CD14-positive monocyte (primary cell): ENCODE results near the gene CACHD1. TPM values are rescaled to one million over a fixed set of nuclear protein-coding genes. Genes with fewer than 3 reads are reported as not detected.

ENCODE experiments used
- DNase-seq, 3 donors: peaks; one replicate each; pipeline ENCODE4 v3.0.0-alpha.2; 2011 to 2022
- H2AFZ ChIP-seq: 2 replicates; pipeline ENCODE4 v1.6.0; 2012; ENCODE audit warnings: mild to moderate bottlenecking, low read depth, low read length, inconsistent platforms; ENCODE audit not compliant: insufficient read depth, poor library complexity, severe bottlenecking
- H3K27ac ChIP-seq, 2 donors: 1 replicate in 1 of 2; 2 replicates in 1 of 2; pipeline ENCODE4 v1.5.1; 2012 to 2013; ENCODE audit warnings: low read length in 2 of 2, control low read depth in 1 of 2, inconsistent platforms in 1 of 2, low read depth in 1 of 2, mild to moderate bottlenecking in 1 of 2
- H3K27me3 ChIP-seq, 2 donors: one replicate each; pipeline versions ENCODE4 v1.6.0 to v1.6.1; 2011 to 2013; ENCODE audit warnings: low read length in 2 of 2; ENCODE audit not compliant: control insufficient read depth in 2 of 2, insufficient read depth in 2 of 2
- H3K36me3 ChIP-seq, 2 donors: replicated peaks in 1 of 2; 1 replicate in 1 of 2; 2 replicates in 1 of 2; pipeline versions ENCODE4 v1.5.1 to v1.6.1; 2012 to 2013; ENCODE audit warnings: low read length in 2 of 2, control low read depth in 1 of 2, inconsistent platforms in 1 of 2, mild to moderate bottlenecking in 1 of 2; ENCODE audit not compliant: insufficient read depth in 2 of 2, control insufficient read depth in 1 of 2
- H3K4me1 ChIP-seq, 2 donors: 1 replicate in 1 of 2; 2 replicates in 1 of 2; pipeline versions ENCODE4 v1.5.1 to v1.6.1; 2012 to 2013; ENCODE audit warnings: low read length in 2 of 2, control low read depth in 1 of 2, inconsistent platforms in 1 of 2, mild to moderate bottlenecking in 1 of 2, moderate library complexity in 1 of 2; ENCODE audit not compliant: insufficient read depth in 2 of 2, control insufficient read depth in 1 of 2
- H3K4me2 ChIP-seq: replicated peaks from 2 replicates; pipeline ENCODE3; 2012; ENCODE audit warnings: low read length, moderate library complexity, mild to moderate bottlenecking; ENCODE audit not compliant: poor library complexity, severe bottlenecking; ENCODE audit errors: extremely low read depth
- H3K4me3 ChIP-seq, 3 experiments: fragments of 200-600 bp in 1 of 3; sonication (generic) in 1 of 3; replicated peaks in 1 of 3; 1 replicate in 2 of 3; 2 replicates in 1 of 3; pipeline ENCODE4 v1.5.1; 2011 to 2013; ENCODE audit warnings: low read length in 3 of 3, mild to moderate bottlenecking in 3 of 3, control low read depth in 2 of 3, low read depth in 2 of 3, inconsistent platforms in 1 of 3, moderate library complexity in 1 of 3
- H3K79me2 ChIP-seq: 2 replicates; pipeline ENCODE4 v1.6.0; 2012; ENCODE audit warnings: mild to moderate bottlenecking, control low read depth, inconsistent platforms, low read length, moderate library complexity; ENCODE audit not compliant: insufficient read depth
- H3K9ac ChIP-seq: 2 replicates; pipeline ENCODE4 v1.6.0; 2017; ENCODE audit warnings: low read length, mild to moderate bottlenecking; ENCODE audit not compliant: insufficient read depth, poor library complexity, severe bottlenecking
- H3K9me3 ChIP-seq, 2 donors: replicated peaks in 1 of 2; 1 replicate in 1 of 2; 2 replicates in 1 of 2; pipeline versions ENCODE4 v1.5.1 to v1.6.1; 2012 to 2013; ENCODE audit warnings: low read length in 2 of 2, control low read depth in 1 of 2; ENCODE audit not compliant: control insufficient read depth in 1 of 2, insufficient read depth in 1 of 2
- H4K20me1 ChIP-seq: 2 replicates; pipeline ENCODE4 v1.6.0; 2012; ENCODE audit warnings: mild to moderate bottlenecking, low read length, control low read depth, moderate library complexity; ENCODE audit not compliant: insufficient read depth
- H3K27ac Mint-ChIP-seq, 7 donors: one replicate each; pipeline ENCODE4 v1.8.0; 2020; ENCODE audit warnings: mild to moderate bottlenecking in 7 of 7, mixed read lengths in 7 of 7, moderate library complexity in 6 of 7, inconsistent platforms in 2 of 7
- H3K27me3 Mint-ChIP-seq, 3 donors: one replicate each; pipeline ENCODE4 v1.8.0; 2021 to 2022; ENCODE audit warnings: low read depth in 3 of 3, mild to moderate bottlenecking in 3 of 3, mixed read lengths in 3 of 3, moderate library complexity in 3 of 3, inconsistent platforms in 1 of 3
- H3K36me3 Mint-ChIP-seq, 2 donors: one replicate each; pipeline ENCODE4 v1.8.0; 2020; ENCODE audit warnings: mixed read lengths in 2 of 2, inconsistent platforms in 1 of 2, mild to moderate bottlenecking in 1 of 2
- H3K4me1 Mint-ChIP-seq: one replicate; pipeline ENCODE4 v1.8.0; 2020; ENCODE audit warnings: mild to moderate bottlenecking, mixed read lengths
- H3K4me3 Mint-ChIP-seq, 2 donors: one replicate each; pipeline ENCODE4 v1.8.0; 2020; ENCODE audit warnings: mild to moderate bottlenecking in 2 of 2, mixed read lengths in 2 of 2, moderate library complexity in 1 of 2
- H3K9me3 Mint-ChIP-seq, 7 donors: one replicate each; pipeline ENCODE4 v1.8.0; 2020 to 2022; ENCODE audit warnings: mixed read lengths in 7 of 7, mild to moderate bottlenecking in 6 of 7, moderate library complexity in 6 of 7, inconsistent platforms in 2 of 7
- WGBS: methylation state at CpG from one replicate; pipeline ENCODE4 v1.1.5; 2013; ENCODE audit warnings: missing lambda C conversion rate; ENCODE audit not compliant: insufficient coverage; 5-methylcytosine and 5-hydroxymethylcytosine counted together
- intact Hi-C, 2 donors: fragments of 100-400 bp; cut with micrococcal nuclease; formaldehyde crosslinking; loops; one replicate each; pipeline versions ENCODE4 v1.15.0 to v1.15.1; 2023
- polyA plus RNA-seq, 3 donors: library from polyadenylated mRNA; depleted of rRNA in 1 of 3; unstranded in 2 of 3; stranded (reverse) in 1 of 3; fragments of 300-500 nt in 2 of 3; fragments of >200 nt in 1 of 3; fragmentation: Illumina TruSeq in 2 of 3; gene quantifications; 1 replicate in 2 of 3; 2 replicates in 1 of 3; pipeline ENCODE4 v1.2.3, GENCODE V29; 2012 to 2021
- TF ChIP-seq, protein P1 (sequence below): fragments of 200-600 bp; IDR thresholded peaks from one replicate; pipeline ENCODE4 v1.8.0; 2022; ENCODE audit warnings: antibody characterized with exemption, mild to moderate bottlenecking

CACHD1 gene
- polyA plus RNA-seq, 3 donors, result 0.12 TPM; not detected in 2

DNA sequence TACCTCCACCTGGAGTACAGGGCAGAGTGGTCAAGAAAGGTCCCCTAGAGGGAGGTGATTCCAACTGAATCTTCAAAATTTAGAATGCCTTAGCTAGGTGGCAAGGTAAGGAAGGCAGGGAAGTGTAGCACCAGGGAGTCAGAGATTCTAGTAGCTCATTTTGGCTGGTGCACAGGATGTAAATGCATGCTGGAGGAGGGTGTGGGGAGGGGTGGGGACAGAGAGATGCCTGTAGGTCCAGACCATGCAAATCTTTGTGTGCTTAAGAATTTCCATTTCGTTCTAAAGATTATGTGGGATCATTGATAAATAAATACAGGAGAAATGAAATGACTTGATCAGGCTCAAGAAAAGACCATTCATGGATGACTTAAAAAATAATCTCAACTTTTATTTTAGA, 11.0 kb upstream of the CACHD1 start:
- H3K27ac Mint-ChIP-seq, result no peak overlapping the region
- H3K27me3 ChIP-seq, result no peaks in the 10 kb centered on the region
- intact Hi-C loops, result no loop called here
- WGBS, result no CpG with 5 or more reads among the region's 1 CpG
- no peak overlapping the region for H3K4me3 ChIP-seq
- no peaks in the 10 kb centered on the region for H3K4me1 ChIP-seq
- no peak overlapping the region for H2AFZ ChIP-seq
- H4K20me1 ChIP-seq, result no peaks in the 10 kb centered on the region
- TF ChIP-seq, protein P1, sequence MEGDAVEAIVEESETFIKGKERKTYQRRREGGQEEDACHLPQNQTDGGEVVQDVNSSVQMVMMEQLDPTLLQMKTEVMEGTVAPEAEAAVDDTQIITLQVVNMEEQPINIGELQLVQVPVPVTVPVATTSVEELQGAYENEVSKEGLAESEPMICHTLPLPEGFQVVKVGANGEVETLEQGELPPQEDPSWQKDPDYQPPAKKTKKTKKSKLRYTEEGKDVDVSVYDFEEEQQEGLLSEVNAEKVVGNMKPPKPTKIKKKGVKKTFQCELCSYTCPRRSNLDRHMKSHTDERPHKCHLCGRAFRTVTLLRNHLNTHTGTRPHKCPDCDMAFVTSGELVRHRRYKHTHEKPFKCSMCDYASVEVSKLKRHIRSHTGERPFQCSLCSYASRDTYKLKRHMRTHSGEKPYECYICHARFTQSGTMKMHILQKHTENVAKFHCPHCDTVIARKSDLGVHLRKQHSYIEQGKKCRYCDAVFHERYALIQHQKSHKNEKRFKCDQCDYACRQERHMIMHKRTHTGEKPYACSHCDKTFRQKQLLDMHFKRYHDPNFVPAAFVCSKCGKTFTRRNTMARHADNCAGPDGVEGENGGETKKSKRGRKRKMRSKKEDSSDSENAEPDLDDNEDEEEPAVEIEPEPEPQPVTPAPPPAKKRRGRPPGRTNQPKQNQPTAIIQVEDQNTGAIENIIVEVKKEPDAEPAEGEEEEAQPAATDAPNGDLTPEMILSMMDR, result no peak
- no peak overlapping the region for H3K4me3 Mint-ChIP-seq
- H3K4me1 Mint-ChIP-seq, result no peaks in the 10 kb centered on the region
- no peak overlapping the region for H3K4me2 ChIP-seq
- H3K9ac ChIP-seq, result no peak overlapping the region
- H3K36me3 Mint-ChIP-seq, result no peaks in the 10 kb centered on the region
- no peaks in the 10 kb centered on the region for H3K36me3 ChIP-seq
- DNase-seq, result no peak
- no peaks in the 10 kb centered on the region for H3K9me3 Mint-ChIP-seq
- H3K27ac ChIP-seq, result no peak overlapping the region
- H3K9me3 ChIP-seq, result no peaks in the 10 kb centered on the region
- no peaks in the 10 kb centered on the region for H3K79me2 ChIP-seq
- H3K27me3 Mint-ChIP-seq, result peaks cover 2 to 5% (median 3%) of the 10 kb centered on the region in 3 donors

DNA sequence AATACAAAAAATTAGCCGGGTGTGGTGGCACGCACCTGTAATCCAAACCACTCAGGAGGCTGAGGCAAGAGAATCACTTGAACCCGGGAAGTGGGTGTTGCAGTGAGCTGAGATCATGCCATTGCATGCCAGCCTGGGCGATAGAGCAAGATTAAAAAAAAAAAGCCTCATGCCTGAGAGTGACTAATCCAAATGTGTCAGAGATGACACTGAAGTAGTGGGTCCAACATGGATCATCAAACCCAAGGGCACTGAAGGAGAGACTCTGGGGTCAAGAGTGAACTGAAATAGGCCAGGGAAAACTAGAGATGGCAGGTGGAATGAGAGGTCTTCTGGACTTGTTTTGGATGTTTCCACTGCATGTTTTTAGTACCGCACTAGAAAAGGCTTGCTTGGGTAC, 10.2 kb upstream of the CACHD1 start:
- no peak overlapping the region for H3K4me2 ChIP-seq
- H3K4me1 Mint-ChIP-seq, result no peaks in the 10 kb centered on the region
- no peak overlapping the region for H3K4me3 ChIP-seq
- no peak for DNase-seq
- no peaks in the 10 kb centered on the region for H3K9me3 ChIP-seq
- no peaks in the 10 kb centered on the region for H3K27me3 ChIP-seq
- H4K20me1 ChIP-seq, result no peaks in the 10 kb centered on the region
- no peak overlapping the region for H3K9ac ChIP-seq
- peaks cover 3 to 8% (median 7%) of the 10 kb centered on the region in 3 donors for H3K27me3 Mint-ChIP-seq
- TF ChIP-seq, protein P1, result no peak
- no peaks in the 10 kb centered on the region for H3K9me3 Mint-ChIP-seq
- H2AFZ ChIP-seq, result no peak overlapping the region
- H3K4me3 Mint-ChIP-seq, result no peak overlapping the region
- H3K79me2 ChIP-seq, result no peaks in the 10 kb centered on the region
- no peak overlapping the region for H3K27ac ChIP-seq
- no peaks in the 10 kb centered on the region for H3K4me1 ChIP-seq
- no peak overlapping the region for H3K27ac Mint-ChIP-seq
- H3K36me3 ChIP-seq, result no peaks in the 10 kb centered on the region
- no peaks in the 10 kb centered on the region for H3K36me3 Mint-ChIP-seq
- intact Hi-C loops, result no loop called here
- 98% methylated on average over 5 of the region's 5 CpGs for WGBS
